NCI-H187 treated with DMSO at 0.1 percent for 48 hours (cell line): ENCODE results near the gene GPC5.
"Not testable (repeated sequence)": the region's sequence is repeated elsewhere in the genome, so short reads cannot be mapped to it uniquely, and the experiment has no call there.

Experiments used
- DNase-seq: peaks from one replicate; lab custom pipeline; 2025; lab: John Stamatoyannopoulos, UW

GPC5 gene

GRCh38 chr13:91398413-91399188, at the start of gene GPC5:
Gene GPC5 (plus strand): TSS chr13:91398621.
- DNase-seq, result peak; percentile 20

- DNase-seq, result peak; percentile 45
Measured at GRCh38 chr13:91348906-91349435, 49.5 kb upstream of the GPC5 start.

- no peak for DNase-seq
Measured at GRCh38 chr13:91349992-91350911, 48.2 kb upstream of the GPC5 start.

GRCh38 chr13:91351123-91351522, 47.3 kb upstream of the GPC5 start:
- DNase-seq, result no peak

GRCh38 chr13:91351980-91352379, 46.4 kb upstream of the GPC5 start:
- no peak for DNase-seq

- DNase-seq, result not testable (repeated sequence)
Measured at GRCh38 chr13:91352891-91353290, 45.5 kb upstream of the GPC5 start.

- no peak for DNase-seq
Measured at GRCh38 chr13:91353494-91353893, 44.9 kb upstream of the GPC5 start.

- DNase-seq, result no peak
Measured at GRCh38 chr13:91355099-91355825, 43.2 kb upstream of the GPC5 start.

GRCh38 chr13:91355826-91356710, 42.4 kb upstream of the GPC5 start:
- no peak for DNase-seq

GRCh38 chr13:91356919-91357612, 41.4 kb upstream of the GPC5 start:
- no peak for DNase-seq

- DNase-seq, result no peak
Measured at GRCh38 chr13:91357613-91358386, 40.6 kb upstream of the GPC5 start.

GRCh38 chr13:91358387-91358782, 40.0 kb upstream of the GPC5 start:
- no peak for DNase-seq

GRCh38 chr13:91359111-91359510, 39.3 kb upstream of the GPC5 start:
- no peak for DNase-seq

GRCh38 chr13:91359631-91360030, 38.8 kb upstream of the GPC5 start:
- DNase-seq, result no peak

- no peak for DNase-seq
Measured at GRCh38 chr13:91360246-91360751, 38.1 kb upstream of the GPC5 start.

GRCh38 chr13:91361755-91362271, 36.6 kb upstream of the GPC5 start:
- DNase-seq, result no peak

- DNase-seq, result no peak
Measured at GRCh38 chr13:91362908-91363307, 35.5 kb upstream of the GPC5 start.

- no peak for DNase-seq
Measured at GRCh38 chr13:91368101-91368500, 30.3 kb upstream of the GPC5 start.
